Measurements from ENCODE around the gene CDCA8. TPM values are rescaled to one million over a fixed set of nuclear protein-coding genes. Genes with fewer than 3 reads are reported as not detected.

The CDCA8 gene
- total RNA-seq, 1 donor from 2014 or later, result 1.3 TPM

- DNase-seq (ENCODE audit: low read depth), result no peak
These were observed 25.3 kb downstream of the CDCA8 start for GRCh38 chr1:37717631-37718030.

- DNase-seq (ENCODE audit: low read depth), result no peak
These were observed 26.0 kb downstream of the CDCA8 start for GRCh38 chr1:37718181-37718900.

GRCh38 chr1:37718901-37719571, 26.7 kb downstream of the CDCA8 start:
- DNase-seq (ENCODE audit: low read depth), result no peak

- no peak for DNase-seq (ENCODE audit: low read depth)
These were observed 27.4 kb downstream of the CDCA8 start for GRCh38 chr1:37719572-37720195.

- no peak for DNase-seq (ENCODE audit: low read depth)
These were observed 28.2 kb downstream of the CDCA8 start for GRCh38 chr1:37720231-37721130.

- no peak for DNase-seq (ENCODE audit: low read depth)
These were observed 29.2 kb downstream of the CDCA8 start for GRCh38 chr1:37721565-37721964.

- DNase-seq (ENCODE audit: low read depth), result no peak
These were observed 30.1 kb downstream of the CDCA8 start for GRCh38 chr1:37722181-37723071.

GRCh38 chr1:37723072-37723389, 30.7 kb downstream of the CDCA8 start:
- no peak for DNase-seq (ENCODE audit: low read depth)

GRCh38 chr1:37723390-37724078, 31.2 kb downstream of the CDCA8 start:
- no peak for DNase-seq (ENCODE audit: low read depth)

GRCh38 chr1:37724575-37724974, 32.3 kb downstream of the CDCA8 start:
- no peak for DNase-seq (ENCODE audit: low read depth)

GRCh38 chr1:37725851-37726613, 33.7 kb downstream of the CDCA8 start:
- DNase-seq (ENCODE audit: low read depth), result no peak

- DNase-seq (ENCODE audit: low read depth), result no peak
These were observed 34.7 kb downstream of the CDCA8 start for GRCh38 chr1:37726751-37727585.

- DNase-seq (ENCODE audit: low read depth), result no peak
These were observed 36.1 kb downstream of the CDCA8 start for GRCh38 chr1:37728416-37728815.

- DNase-seq (ENCODE audit: low read depth), result no peak
These were observed 38.1 kb downstream of the CDCA8 start for GRCh38 chr1:37730376-37730775.

GRCh38 chr1:37731312-37732019, 39.1 kb downstream of the CDCA8 start:
- DNase-seq (ENCODE audit: low read depth), result no peak

GRCh38 chr1:37732111-37732780, 39.9 kb downstream of the CDCA8 start:
- no peak for DNase-seq (ENCODE audit: low read depth)

All from renal cortical epithelial cell (primary cell).